Upper lobe of left lung (tissue), 4 donors: ENCODE data around the gene CREB1.

Experiments
- CTCF ChIP-seq, 6 experiments: fragments of 450-650 bp in 4 of 6; fragments of 200-600 bp in 2 of 6; sonication (generic) in 2 of 6; IDR thresholded peaks; one replicate each; pipeline ENCODE4 v1.5.1; 2016 to 2019; ENCODE audit warnings: antibody characterized with exemption in 6 of 6
- POLR2A ChIP-seq, 4 donors: fragments of 450-650 bp; IDR thresholded peaks; one replicate each; pipeline ENCODE4 v1.5.1; 2016 to 2017; ENCODE audit warnings: antibody characterized with exemption in 4 of 4, mild to moderate bottlenecking in 2 of 4
- POLR2AphosphoS5 ChIP-seq, 2 donors: sonication (generic); formaldehyde crosslinking; IDR thresholded peaks; one replicate each; pipeline ENCODE4 v1.5.1; 2017; ENCODE audit warnings: antibody characterized with exemption in 2 of 2

DNA sequence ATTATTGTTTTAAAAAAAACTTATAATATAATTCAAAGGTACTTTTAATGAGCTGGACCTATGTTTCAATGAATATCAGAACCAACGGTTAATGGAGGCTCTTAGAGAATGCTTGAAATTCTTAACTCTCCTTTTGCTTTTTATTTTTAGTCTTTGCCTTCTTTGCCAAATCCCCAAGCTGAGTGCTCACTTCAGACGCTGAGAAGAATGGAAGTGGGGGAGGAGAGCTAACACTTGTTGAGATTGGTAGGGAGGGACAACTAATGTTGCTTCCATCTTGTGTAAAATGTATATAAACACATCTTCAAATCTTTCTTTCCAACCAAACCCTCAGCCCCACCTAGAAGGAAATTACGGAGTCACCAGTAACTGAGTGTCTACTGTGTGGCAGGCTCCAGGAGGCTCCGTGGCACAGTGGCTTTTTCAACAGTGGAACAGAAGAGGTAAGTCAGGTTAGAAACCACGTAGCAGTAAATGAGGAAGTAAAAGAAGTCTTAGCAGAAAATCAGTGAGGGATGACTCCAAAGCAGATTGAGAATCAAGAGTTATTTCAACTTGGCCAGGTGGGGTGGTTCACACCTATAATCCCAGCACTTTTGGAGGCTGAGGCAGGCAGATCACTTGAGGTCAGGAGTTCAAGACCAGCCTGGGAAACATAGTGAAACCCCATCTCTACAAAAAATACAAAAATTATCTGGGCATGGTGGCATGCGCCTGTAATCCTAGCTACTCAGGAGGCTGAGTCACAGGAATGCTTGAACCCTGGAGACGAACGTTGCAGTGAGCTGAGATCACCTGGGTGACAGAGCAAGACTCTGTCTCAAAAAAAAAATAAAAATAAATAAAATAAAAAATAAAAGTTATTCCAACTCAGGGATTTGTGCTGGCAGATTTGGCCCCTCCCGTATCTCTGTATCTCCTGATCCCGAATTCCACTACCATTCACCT, 45.0 kb upstream of the CREB1 start:
- TF ChIP-seq POLR2AphosphoS5 (IDR thresholded peaks at IDR 0.05) (no peak), CTCF (IDR thresholded peaks at IDR 0.05) (no peak), POLR2A (IDR thresholded peaks at IDR 0.05) (no peak)
